WERI-Rb-1 (cell line): ENCODE measurements around the gene MB21D2.

Experiments used
- DNase-seq: peaks from one replicate; pipeline ENCODE4 v3.0.0-alpha.2; 2020
- H3K27ac ChIP-seq: fragments of 250-450 bp; sonication (Bioruptor Pico); 2 replicates; pipeline ENCODE4 v1.5.1; 2020; ENCODE audit warnings: mild to moderate bottlenecking, moderate library complexity
- H3K27me3 ChIP-seq: fragments of 250-450 bp; sonication (Bioruptor Pico); 2 replicates; pipeline ENCODE4 v1.5.1; 2021; ENCODE audit warnings: mild to moderate bottlenecking, low read depth, moderate library complexity; ENCODE audit not compliant: insufficient read depth, severe bottlenecking
- H3K36me3 ChIP-seq: fragments of 250-450 bp; sonication (Bioruptor Pico); 2 replicates; pipeline ENCODE4 v1.5.1; 2020; ENCODE audit warnings: mild to moderate bottlenecking, moderate library complexity
- H3K4me3 ChIP-seq: 2 replicates; pipeline ENCODE4 v1.5.1; 2011; ENCODE audit warnings: low read depth, mild to moderate bottlenecking, control low read depth, low read length
- H3K9me3 ChIP-seq: fragments of 250-450 bp; sonication (Bioruptor Pico); 2 replicates; pipeline ENCODE4 v1.5.1; 2021; ENCODE audit warnings: mild to moderate bottlenecking, moderate library complexity; ENCODE audit not compliant: severe bottlenecking
- TF ChIP-seq, protein P1 (sequence below): IDR thresholded peaks from 2 replicates; pipeline ENCODE4 v1.5.1; 2011; ENCODE audit warnings: low read depth, mild to moderate bottlenecking, control low read depth, inconsistent platforms, low read length

MB21D2 gene

DNA sequence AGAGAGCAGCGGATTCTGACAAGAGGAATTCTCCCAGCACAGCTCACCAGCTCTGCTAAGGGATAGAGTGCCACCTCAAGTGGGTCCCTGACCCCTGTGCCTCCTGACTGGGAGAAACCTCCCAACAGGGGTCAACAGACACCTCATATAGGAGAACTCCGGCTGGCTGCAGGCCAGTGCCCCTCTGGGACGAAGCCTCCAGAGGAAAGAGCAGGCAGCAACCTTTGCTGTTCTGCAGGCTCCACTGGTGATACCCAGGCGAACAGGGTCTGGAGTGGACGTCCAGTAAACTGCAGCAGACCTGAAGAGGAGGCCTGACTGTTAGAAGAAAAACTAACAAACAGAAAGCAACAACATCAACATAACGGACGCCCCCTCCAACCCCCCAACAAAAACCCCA lies 159.0 kb downstream of the MB21D2 start:
- H3K27ac ChIP-seq = no peak overlapping the region
- H3K36me3 ChIP-seq = no peaks in the 10 kb centered on the region
- no peak overlapping the region for H3K4me3 ChIP-seq
- H3K9me3 ChIP-seq = no peaks in the 10 kb centered on the region
- TF ChIP-seq, protein P1, sequence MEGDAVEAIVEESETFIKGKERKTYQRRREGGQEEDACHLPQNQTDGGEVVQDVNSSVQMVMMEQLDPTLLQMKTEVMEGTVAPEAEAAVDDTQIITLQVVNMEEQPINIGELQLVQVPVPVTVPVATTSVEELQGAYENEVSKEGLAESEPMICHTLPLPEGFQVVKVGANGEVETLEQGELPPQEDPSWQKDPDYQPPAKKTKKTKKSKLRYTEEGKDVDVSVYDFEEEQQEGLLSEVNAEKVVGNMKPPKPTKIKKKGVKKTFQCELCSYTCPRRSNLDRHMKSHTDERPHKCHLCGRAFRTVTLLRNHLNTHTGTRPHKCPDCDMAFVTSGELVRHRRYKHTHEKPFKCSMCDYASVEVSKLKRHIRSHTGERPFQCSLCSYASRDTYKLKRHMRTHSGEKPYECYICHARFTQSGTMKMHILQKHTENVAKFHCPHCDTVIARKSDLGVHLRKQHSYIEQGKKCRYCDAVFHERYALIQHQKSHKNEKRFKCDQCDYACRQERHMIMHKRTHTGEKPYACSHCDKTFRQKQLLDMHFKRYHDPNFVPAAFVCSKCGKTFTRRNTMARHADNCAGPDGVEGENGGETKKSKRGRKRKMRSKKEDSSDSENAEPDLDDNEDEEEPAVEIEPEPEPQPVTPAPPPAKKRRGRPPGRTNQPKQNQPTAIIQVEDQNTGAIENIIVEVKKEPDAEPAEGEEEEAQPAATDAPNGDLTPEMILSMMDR = no peak
- no peaks in the 10 kb centered on the region for H3K27me3 ChIP-seq
- no peak for DNase-seq

DNA sequence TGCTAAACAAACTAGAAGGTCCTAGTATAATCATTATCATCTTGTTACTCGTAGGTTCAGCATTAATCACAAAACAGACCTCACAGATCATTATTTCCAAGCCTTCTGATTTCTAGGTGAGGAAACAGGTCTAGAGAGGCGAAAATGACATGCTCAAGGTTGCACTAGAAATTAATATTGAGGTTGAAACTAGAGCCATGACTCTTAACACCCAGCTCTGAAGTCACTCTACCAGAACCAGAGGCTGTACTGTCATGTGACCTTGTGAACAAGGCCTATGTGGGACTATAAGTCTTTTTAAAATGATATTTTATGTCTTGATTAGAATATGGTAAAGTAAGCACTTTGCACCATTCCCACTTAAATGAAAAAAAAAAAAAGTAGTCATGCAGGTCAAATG lies 166.5 kb downstream of the MB21D2 start:
- Histone ChIP-seq H3K4me3 (no peak overlapping the region), H3K27me3 (no peaks in the 10 kb centered on the region), H3K36me3 (no peaks in the 10 kb centered on the region), H3K9me3 (no peaks in the 10 kb centered on the region), H3K27ac (no peak overlapping the region)
- TF ChIP-seq, protein P1 = no peak
- no peak for DNase-seq

DNA sequence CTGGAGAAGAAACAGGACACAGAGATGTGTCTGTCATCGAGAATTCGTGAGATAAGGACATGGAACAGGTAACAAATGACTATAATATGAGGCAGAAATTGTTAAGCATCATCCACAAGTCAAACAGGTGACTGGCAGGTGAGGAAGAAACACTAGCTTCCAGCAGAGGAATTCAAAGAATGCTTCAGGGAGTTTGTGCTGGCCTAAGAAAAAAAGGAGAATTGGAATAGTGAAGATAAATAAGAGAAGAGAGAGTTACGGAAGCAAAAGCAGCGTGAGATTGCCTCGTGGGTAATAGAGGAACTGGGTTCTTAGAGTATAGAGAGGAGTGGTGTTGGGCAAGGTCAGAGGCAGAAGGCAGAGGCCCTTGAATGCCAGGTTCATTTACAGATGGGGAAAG lies 167.5 kb downstream of the MB21D2 start:
- no peak overlapping the region for H3K27ac ChIP-seq
- H3K27me3 ChIP-seq = no peaks in the 10 kb centered on the region
- H3K4me3 ChIP-seq = no peak overlapping the region
- TF ChIP-seq, protein P1 = no peak
- H3K9me3 ChIP-seq = no peaks in the 10 kb centered on the region
- H3K36me3 ChIP-seq = no peaks in the 10 kb centered on the region
- DNase-seq = no peak

DNA sequence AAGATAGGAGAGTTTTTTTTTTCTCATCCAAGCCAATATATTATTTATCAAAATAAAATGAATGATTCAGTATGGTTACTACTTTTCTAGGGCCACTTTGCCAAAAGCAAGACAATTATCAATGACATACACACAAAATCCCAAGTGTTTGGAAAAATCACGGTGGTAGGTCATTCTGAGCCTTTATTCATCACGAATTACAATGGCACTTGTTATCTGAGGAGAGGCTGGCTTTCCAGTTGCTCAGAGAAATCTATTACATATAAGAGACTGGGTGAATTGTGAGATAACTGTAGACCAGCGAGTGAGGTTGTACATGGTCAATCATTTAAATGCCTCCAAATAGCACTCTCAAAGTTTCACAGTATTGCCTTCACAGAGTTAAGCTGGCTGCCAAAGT lies 169.9 kb downstream of the MB21D2 start:
- no peaks in the 10 kb centered on the region for H3K9me3 ChIP-seq
- H3K36me3 ChIP-seq = no peaks in the 10 kb centered on the region
- no peak overlapping the region for H3K4me3 ChIP-seq
- TF ChIP-seq, protein P1 = no peak
- no peak overlapping the region for H3K27ac ChIP-seq
- no peak for DNase-seq
- no peaks in the 10 kb centered on the region for H3K27me3 ChIP-seq

DNA sequence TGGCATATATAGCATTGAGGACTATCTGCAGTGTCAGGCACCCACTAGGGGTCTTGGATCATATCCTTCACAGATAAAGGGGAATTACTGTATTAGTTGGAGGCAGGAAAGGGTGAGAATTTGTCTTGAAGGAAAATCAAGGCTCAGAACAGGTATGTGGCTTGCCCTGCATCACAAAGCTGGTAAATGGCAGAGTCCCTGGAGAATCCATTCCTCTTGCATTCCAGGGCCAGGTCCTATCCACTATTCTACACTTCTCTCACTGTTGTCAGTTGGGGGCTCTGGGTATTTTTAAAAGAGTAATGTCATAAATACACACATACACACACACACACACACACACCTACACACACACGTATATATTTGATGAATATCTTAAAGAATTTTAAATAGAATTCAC lies 170.5 kb downstream of the MB21D2 start:
- no peak overlapping the region for H3K27ac ChIP-seq
- no peaks in the 10 kb centered on the region for H3K36me3 ChIP-seq
- no peaks in the 10 kb centered on the region for H3K9me3 ChIP-seq

More for the DNA sequence above, 170.5 kb downstream of the MB21D2 start:
- no peaks in the 10 kb centered on the region for H3K27me3 ChIP-seq
- DNase-seq = no peak
- H3K4me3 ChIP-seq = no peak overlapping the region
- TF ChIP-seq, protein P1 = no peak
